Activated CD8-positive, alpha-beta memory T cell treated with anti-CD3 and anti-CD28 coated beads for 24 hours (primary cell): ENCODE data around the gene LCAT.
A peak's percentile ranks its signal among the peaks of the same experiment; 100 is the strongest.

Source experiments
- DNase-seq: peaks from one replicate; pipeline ENCODE4 v3.0.0-alpha.2; 2020

Gene LCAT

GRCh38 chr16:67909056-67909742, 34.7 kb downstream of the LCAT start:
- no peak for DNase-seq

- no peak for DNase-seq
Observed at GRCh38 chr16:67907397-67908180, 36.3 kb downstream of the LCAT start.

GRCh38 chr16:67902831-67903230, 41.1 kb downstream of the LCAT start:
- no peak for DNase-seq

GRCh38 chr16:67901734-67902133, 42.2 kb downstream of the LCAT start:
- DNase-seq = no peak

GRCh38 chr16:67897231-67897630, 46.7 kb downstream of the LCAT start:
- DNase-seq = no peak

GRCh38 chr16:67893743-67894399, 50.0 kb downstream of the LCAT start:
- no peak for DNase-seq

GRCh38 chr16:67892899-67893742, 50.8 kb downstream of the LCAT start, which contains the start of gene PSKH1:
Gene PSKH1 (plus strand): TSS chr16:67893254. CDS start chr16:67908750, 15,496 bp downstream.
- DNase-seq = peak; percentile 94

- DNase-seq = no peak
Observed at GRCh38 chr16:67892375-67892774, 51.5 kb downstream of the LCAT start.
